Measurements from ENCODE around the gene LBHD1. TPM values are rescaled to one million over a fixed set of nuclear protein-coding genes. Genes with fewer than 3 reads are reported as not detected.

The LBHD1 gene
- total RNA-seq, 1 experiment from 2014 or later, result 10.4 TPM

- Histone ChIP-seq H3K23me2 (ENCODE audit: insufficient read length, low read depth, low read length, poor library complexity, severe bottlenecking) (no peaks in the 10 kb centered on the region), H3K79me2 (ENCODE audit: insufficient read depth, low read length) (no peaks in the 10 kb centered on the region), H3K9ac (ENCODE audit: extremely low read depth, insufficient read length, low read length) (no peak overlapping the region), H2BK5ac (ENCODE audit: insufficient read length, low read length) (no peak overlapping the region), H3K9me3 (ENCODE audit: control insufficient read depth, low read depth, low read length) (no peaks in the 10 kb centered on the region), H3K4ac (ENCODE audit: low read depth, low read length) (no peak overlapping the region), H4K20me1 (ENCODE audit: control insufficient read depth, insufficient read depth, insufficient read length) (peaks cover 2% of the 10 kb centered on the region), H2BK15ac (ENCODE audit: low read depth, low read length) (no peak overlapping the region), H3K4me2 (ENCODE audit: insufficient read depth, insufficient read length, low read length) (no peak overlapping the region), H2AFZ (ENCODE audit: low read length) (no peak overlapping the region), H2BK120ac (ENCODE audit: low read depth, low read length, poor library complexity, severe bottlenecking) (no peak overlapping the region), H3K79me1 (ENCODE audit: insufficient read depth, low read depth, low read length, poor library complexity, severe bottlenecking) (no peaks in the 10 kb centered on the region), H4K91ac (ENCODE audit: insufficient read length, low read depth, low read length) (no peak overlapping the region), H2BK20ac (ENCODE audit: low read depth, low read length, poor library complexity, severe bottlenecking) (no peak overlapping the region), H3K4me1 (ENCODE audit: insufficient read depth, low read length) (no peaks in the 10 kb centered on the region), H3K23ac (ENCODE audit: insufficient read length, low read depth, low read length) (no peak overlapping the region), H3K27ac (ENCODE audit: insufficient read length, low read depth, low read length) (no peak overlapping the region), H3K27me3 (ENCODE audit: insufficient read depth, low read length) (no peaks in the 10 kb centered on the region), H3K14ac (ENCODE audit: insufficient read depth, low read length) (no peak overlapping the region), H3T11ph (ENCODE audit: low read length) (no peak overlapping the region), H3K56ac (ENCODE audit: insufficient read length, low read depth, low read length) (no peak overlapping the region), H2AK5ac (ENCODE audit: insufficient read length, low read length) (no peak overlapping the region), H4K5ac (ENCODE audit: insufficient read length, low read depth, low read length) (no peak overlapping the region), H3K18ac (ENCODE audit: insufficient read length, low read depth, low read length) (no peak overlapping the region), H4K8ac (replicated peaks; ENCODE audit: insufficient read length, low read depth, low read length) (no peak overlapping the region), H2BK12ac (ENCODE audit: insufficient read length, low read depth, low read length) (no peak overlapping the region)
- H3K9me3 Mint-ChIP-seq, result no peaks in the 10 kb centered on the region
- WGBS (ENCODE audit: extremely low coverage, insufficient read length, low lambda C conversion rate), result no CpG with 5 or more reads among the region's 3 CpGs
- no peak overlapping the region; a peak in 1 of 5 replicates for H3K4me3 Mint-ChIP-seq
- TF ChIP-seq CTCF (conservative IDR thresholded peaks at IDR 0.05), result 0 out of 3 replicates have a peak, but pooled peaks have one; percentile 12
- peaks cover 64 to 88% (median 82%) of the 10 kb centered on the region in 3 experiments; a peak in 6 of 7 replicates for H3K36me3 Mint-ChIP-seq (ENCODE audit: insufficient read depth in 1 of 3, low read depth in 3 of 3)
- H3K27ac Mint-ChIP-seq, result peak overlapping the region in 1 of 3 experiments; percentile 66; a peak in 1 of 7 replicates
- H3K27me3 Mint-ChIP-seq (ENCODE audit: low read depth), result peaks cover 1% of the 10 kb centered on the region; the same call in 1 of the 2 replicates
- DNase-seq, result no peak
- no peaks in the 10 kb centered on the region for H3K4me1 Mint-ChIP-seq
Observed at GRCh38 chr11:62627713-62628112, 44.4 kb downstream of the LBHD1 start.

All from H9 (cell line).